Measurements from ENCODE around the gene FAM83D. TPM values are rescaled to one million over a fixed set of nuclear protein-coding genes. Genes with fewer than 3 reads are reported as not detected.

The FAM83D gene
- total and polyA plus RNA-seq, 2 of the 4 experiments (the other 2 are of a cell fraction) = 20.4 to 26.4 TPM

GRCh38 chr20:38905375-38905774, 20.8 kb upstream of the FAM83D start:
- H3K79me1 ChIP-seq (ENCODE audit: low read depth in 1 of 2, low read length in 2 of 2) = no peaks in the 10 kb centered on the region
- H3K4me3 ChIP-seq (ENCODE audit: insufficient read depth, low read depth, low read length) = no peak overlapping the region
- H3K4ac ChIP-seq (ENCODE audit: low read depth, low read length) = no peak overlapping the region
- dilution Hi-C loops (cut with HindIII; ENCODE audit: low sequenced_read_pairs, unreplicated experiment) = no loop called here
- intact Hi-C loops (cut with micrococcal nuclease) = no loop called here
- H3K9me1 ChIP-seq (ENCODE audit: insufficient read depth, low read length) = no peaks in the 10 kb centered on the region
- no peaks in the 10 kb centered on the region for H3K4me1 ChIP-seq (ENCODE audit: control insufficient read depth, insufficient read depth, low read length)
- no peak overlapping the region for H3K56ac ChIP-seq (ENCODE audit: extremely low read depth, insufficient read depth, low read length)
- H2AK5ac ChIP-seq (ENCODE audit: low read depth, low read length) = no peak overlapping the region
- H3K14ac ChIP-seq (replicated peaks; ENCODE audit: low read depth, low read length) = no peak overlapping the region
- ChIA-PET CTCF (no interaction called here), POLR2A (ENCODE audit: unreplicated experiment) (no interaction called here)
- H3K27ac ChIP-seq (ENCODE audit: insufficient read depth, low read length) = no peak overlapping the region
- no peak overlapping the region for H3K9ac ChIP-seq (ENCODE audit: low read depth, low read length)
- H2BK15ac ChIP-seq (ENCODE audit: low read depth, low read length) = no peak overlapping the region
- H4K91ac ChIP-seq (ENCODE audit: insufficient read depth, low read depth, low read length) = no peak overlapping the region
- TF ChIP-seq POLR2A (IDR thresholded peaks at IDR 0.05; ENCODE audit: low read depth, low read length) (no peak), RCOR1 (IDR thresholded peaks at IDR 0.05; ENCODE audit: insufficient replicate concordance, low read length) (no peak), MAFK (IDR thresholded peaks at IDR 0.05; ENCODE audit: low read depth, low read length) (no peak), CTCF (conservative IDR thresholded peaks at IDR 0.05; ENCODE audit: low read depth, low read length) (no peak), FOS (IDR thresholded peaks at IDR 0.05; ENCODE audit: low read depth, low read length) (no peak), CEBPB (IDR thresholded peaks at IDR 0.05; ENCODE audit: low read depth, low read length) (no peak), USF2 (IDR thresholded peaks at IDR 0.05; ENCODE audit: low read depth, low read length) (no peak), SMC3 (IDR thresholded peaks at IDR 0.05; ENCODE audit: low read depth, low read length) (no peak), MAZ (IDR thresholded peaks at IDR 0.05; ENCODE audit: borderline replicate concordance, low read depth, low read length) (no peak), NFE2L2 (IDR thresholded peaks at IDR 0.05; ENCODE audit: low read depth, low read length) (no peak), CHD1 (IDR thresholded peaks at IDR 0.05; ENCODE audit: low read depth, low read length) (no peak), MXI1 (IDR thresholded peaks at IDR 0.05; ENCODE audit: borderline replicate concordance, low read depth, low read length) (no peak), ELK1 (IDR thresholded peaks at IDR 0.05; ENCODE audit: borderline replicate concordance, low read depth, low read length) (no peak), BHLHE40 (IDR thresholded peaks at IDR 0.05; ENCODE audit: low read depth, low read length) (no peak), RAD21 (IDR thresholded peaks at IDR 0.05; ENCODE audit: low read length) (no peak)
- H3K23ac ChIP-seq (ENCODE audit: low read depth, low read length) = no peak overlapping the region
- H3K9me3 ChIP-seq (ENCODE audit: control insufficient read depth, insufficient read depth, low read length) = peaks cover 2% of the 10 kb centered on the region; the same call in 1 of the 2 replicates
- no TSS peak for BruUV-seq (replicated peaks)
- H2AFZ ChIP-seq (replicated peaks; ENCODE audit: low read length, poor library complexity) = no peak overlapping the region
- WGBS, 2 experiments (ENCODE audit: extremely low coverage in 2 of 2, insufficient read length in 1 of 2) = no CpG with 5 or more reads among the region's 1 CpG
- H2BK120ac ChIP-seq (ENCODE audit: low read depth, low read length) = no peak overlapping the region
- H3K36me3 ChIP-seq (ENCODE audit: control insufficient read depth, insufficient read depth, low read length) = no peaks in the 10 kb centered on the region
- no peak overlapping the region for H4K5ac ChIP-seq (ENCODE audit: low read depth, low read length)
- no peaks in the 10 kb centered on the region for H4K20me1 ChIP-seq (ENCODE audit: insufficient read depth, low read length)
- ATAC-seq (ENCODE audit: low read depth) = no peak
- in situ Hi-C loops (cut with MboI; ENCODE audit: low sequenced_read_pairs) = no loop called here
- H3K27me3 ChIP-seq (ENCODE audit: control insufficient read depth, insufficient read depth, low read length) = peaks cover 24% of the 10 kb centered on the region
- no peak for DNase-seq
- H2AK9ac ChIP-seq (replicated peaks; ENCODE audit: low read depth, low read length, poor library complexity) = no peak overlapping the region
- H2BK20ac ChIP-seq (ENCODE audit: low read depth, low read length) = no peak overlapping the region
- H3K4me2 ChIP-seq (ENCODE audit: low read depth, low read length) = no peak overlapping the region
- H3K18ac ChIP-seq (ENCODE audit: low read depth, low read length) = no peak overlapping the region
- no peak overlapping the region for H4K8ac ChIP-seq (ENCODE audit: low read depth in 2 of 2, low read length in 2 of 2)
- no peak overlapping the region for H2BK5ac ChIP-seq (ENCODE audit: low read depth, low read length, poor library complexity, severe bottlenecking)

Measured in IMR-90 (cell line).